ENCODE data around the gene FKRP. TPM values are rescaled to one million over a fixed set of nuclear protein-coding genes. Genes with fewer than 3 reads are reported as not detected.
A peak's percentile ranks its signal among the peaks of the same experiment; 100 is the strongest.

The FKRP gene
- total RNA-seq, 1 donor from 2014 or later: 27.8 TPM

- no peak for DNase-seq (ENCODE audit: low read depth)
- H3K4me3 ChIP-seq (ENCODE audit: low read depth, low read length): peak within 1 kb of the TSS; percentile 87
- no peak for TF ChIP-seq CTCF (conservative IDR thresholded peaks at IDR 0.05; ENCODE audit: low read depth, low read length)
These were observed 28.7 kb upstream of the FKRP start, which contains the start of gene PRKD2 for GRCh38 chr19:46717034-46717715. TSS of gene PRKD2 (minus strand) at chr19:46717114. CDS start at chr19:46716370, 744 bp downstream.

GRCh38 chr19:46717716-46718143, 28.1 kb upstream of the FKRP start:
- no peak for TF ChIP-seq CTCF (conservative IDR thresholded peaks at IDR 0.05; ENCODE audit: low read depth, low read length)
- H3K4me3 ChIP-seq (ENCODE audit: low read depth, low read length): peak overlapping the region; percentile 87
- no peak for DNase-seq (ENCODE audit: low read depth)

GRCh38 chr19:46718157-46718933, 27.5 kb upstream of the FKRP start:
- H3K4me3 ChIP-seq (ENCODE audit: low read depth, low read length): no peak overlapping the region
- TF ChIP-seq CTCF (conservative IDR thresholded peaks at IDR 0.05; ENCODE audit: low read depth, low read length): no peak
- DNase-seq (ENCODE audit: low read depth): no peak

- DNase-seq (ENCODE audit: low read depth): no peak
- no peak for TF ChIP-seq CTCF (conservative IDR thresholded peaks at IDR 0.05; ENCODE audit: low read depth, low read length)
- no peak overlapping the region for H3K4me3 ChIP-seq (ENCODE audit: low read depth, low read length)
These were observed 26.8 kb upstream of the FKRP start for GRCh38 chr19:46718934-46719622.

GRCh38 chr19:46719629-46720502, 26.0 kb upstream of the FKRP start:
- no peak overlapping the region for H3K4me3 ChIP-seq (ENCODE audit: low read depth, low read length)
- TF ChIP-seq CTCF (conservative IDR thresholded peaks at IDR 0.05; ENCODE audit: low read depth, low read length): no peak
- no peak for DNase-seq (ENCODE audit: low read depth)

GRCh38 chr19:46720503-46721239, 25.2 kb upstream of the FKRP start:
- no peak for TF ChIP-seq CTCF (conservative IDR thresholded peaks at IDR 0.05; ENCODE audit: low read depth, low read length)
- DNase-seq (ENCODE audit: low read depth): no peak
- no peak overlapping the region for H3K4me3 ChIP-seq (ENCODE audit: low read depth, low read length)

All from epithelial cell of proximal tubule (primary cell).